A549 (cell line): ENCODE results near the gene MS4A6E.

Experiments
- CEBPB ChIP-seq, 2 experiments: fragments of >200 bp in 1 of 2; sonication (Bioruptor Twin) in 1 of 2; formaldehyde crosslinking in 1 of 2; IDR thresholded peaks; 2 replicates each; pipeline ENCODE4 v1.6.1; 2012 to 2016
- ELK1 ChIP-seq: fragments of 150-350 bp; IDR thresholded peaks from 2 replicates; pipeline ENCODE4 v1.6.1; 2014; ENCODE audit warnings: low read depth, mild to moderate bottlenecking, low read length
- JUNB ChIP-seq: fragments of >200 bp; sonication (Bioruptor Twin); formaldehyde crosslinking; IDR thresholded peaks from 2 replicates; pipeline ENCODE4 v1.6.1; 2016
- MYC ChIP-seq: IDR thresholded peaks from 2 replicates; pipeline ENCODE4 v1.6.1; 2012; ENCODE audit warnings: mild to moderate bottlenecking, inconsistent platforms, low read length, improper control_type of control experiment, borderline replicate concordance
- REST ChIP-seq: fragments of 200-600 bp; sonication (generic); IDR thresholded peaks from 2 replicates; pipeline ENCODE4 v1.6.1; 2016; ENCODE audit warnings: antibody characterized with exemption, mild to moderate bottlenecking, moderate library complexity
- SMC3 ChIP-seq: fragments of >200 bp; sonication (Bioruptor Twin); formaldehyde crosslinking; IDR thresholded peaks from 3 replicates; pipeline ENCODE4 v1.6.1; 2018; ENCODE audit warnings: inconsistent platforms
- TF ChIP-seq, protein P1 (sequence below): fragments of >200 bp; sonication (Bioruptor Twin); formaldehyde crosslinking; IDR thresholded peaks from 3 replicates; pipeline ENCODE4 v1.5.1; 2016

GRCh38 chr11:60332846-60333245 lies 5.8 kb downstream of the MS4A6E start:
- TF ChIP-seq SMC3 (no peak), MYC (no peak), REST (no peak), JUNB (no peak), ELK1 (no peak), CEBPB (IDR thresholded peaks at IDR 0.05) (no peak)
- TF ChIP-seq, protein P1, sequence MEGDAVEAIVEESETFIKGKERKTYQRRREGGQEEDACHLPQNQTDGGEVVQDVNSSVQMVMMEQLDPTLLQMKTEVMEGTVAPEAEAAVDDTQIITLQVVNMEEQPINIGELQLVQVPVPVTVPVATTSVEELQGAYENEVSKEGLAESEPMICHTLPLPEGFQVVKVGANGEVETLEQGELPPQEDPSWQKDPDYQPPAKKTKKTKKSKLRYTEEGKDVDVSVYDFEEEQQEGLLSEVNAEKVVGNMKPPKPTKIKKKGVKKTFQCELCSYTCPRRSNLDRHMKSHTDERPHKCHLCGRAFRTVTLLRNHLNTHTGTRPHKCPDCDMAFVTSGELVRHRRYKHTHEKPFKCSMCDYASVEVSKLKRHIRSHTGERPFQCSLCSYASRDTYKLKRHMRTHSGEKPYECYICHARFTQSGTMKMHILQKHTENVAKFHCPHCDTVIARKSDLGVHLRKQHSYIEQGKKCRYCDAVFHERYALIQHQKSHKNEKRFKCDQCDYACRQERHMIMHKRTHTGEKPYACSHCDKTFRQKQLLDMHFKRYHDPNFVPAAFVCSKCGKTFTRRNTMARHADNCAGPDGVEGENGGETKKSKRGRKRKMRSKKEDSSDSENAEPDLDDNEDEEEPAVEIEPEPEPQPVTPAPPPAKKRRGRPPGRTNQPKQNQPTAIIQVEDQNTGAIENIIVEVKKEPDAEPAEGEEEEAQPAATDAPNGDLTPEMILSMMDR, result no peak
